ENCODE data around the gene DNAJB14.

The DNAJB14 gene

GRCh38 chr4:99950913-99951254 lies 4.5 kb upstream of the DNAJB14 start:
- DNase-seq (ENCODE audit: low read depth) = no peak
- H3K4me3 ChIP-seq (ENCODE audit: low read length) = peak overlapping the region; percentile 95
- no peak for TF ChIP-seq CTCF (IDR thresholded peaks at IDR 0.05; ENCODE audit: insufficient read depth, low read depth, low read length, missing control alignments)

GRCh38 chr4:99949999-99950912 lies 3.8 kb upstream of the DNAJB14 start, which contains the start of gene H2AZ1:
TSS of gene H2AZ1 (minus strand) at chr4:99950275. CDS start at chr4:99950170, 105 bp downstream.
- H3K4me3 ChIP-seq (ENCODE audit: low read length) = peak within 1 kb of the TSS; percentile 95
- TF ChIP-seq CTCF (IDR thresholded peaks at IDR 0.05; ENCODE audit: insufficient read depth, low read depth, low read length, missing control alignments) = no peak
- peak; percentile 100 for DNase-seq (ENCODE audit: low read depth)

GRCh38 chr4:99949034-99949998 lies 2.9 kb upstream of the DNAJB14 start:
- H3K4me3 ChIP-seq (ENCODE audit: low read length) = peak overlapping the region; percentile 95
- DNase-seq (ENCODE audit: low read depth) = peak; percentile 97
- peak; percentile 96 for TF ChIP-seq CTCF (IDR thresholded peaks at IDR 0.05; ENCODE audit: insufficient read depth, low read depth, low read length, missing control alignments)

- no peak overlapping the region for H3K4me3 ChIP-seq (ENCODE audit: low read length)
- no peak for TF ChIP-seq CTCF (IDR thresholded peaks at IDR 0.05; ENCODE audit: insufficient read depth, low read depth, low read length, missing control alignments)
- no peak for DNase-seq (ENCODE audit: low read depth)
These were observed 1.2 kb upstream of the DNAJB14 start for GRCh38 chr4:99947608-99948007.

DNA sequence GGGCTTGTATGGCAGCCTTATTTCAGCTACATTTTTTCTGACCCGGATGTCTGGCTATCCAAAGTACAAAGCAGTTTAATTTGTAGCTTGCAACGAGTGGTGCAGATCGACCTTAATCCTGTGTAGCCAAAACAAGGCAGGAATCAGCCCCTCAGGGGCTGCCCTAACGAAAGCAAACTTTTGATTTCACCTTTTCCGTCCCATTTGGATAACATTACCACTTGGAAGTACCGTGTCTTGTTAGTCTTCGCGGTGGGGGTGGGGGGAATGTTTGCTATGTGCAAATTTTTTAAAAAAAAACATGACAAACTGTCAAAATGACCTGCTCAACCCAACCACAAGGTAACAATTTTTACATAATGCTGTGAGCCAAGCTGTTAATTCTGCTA lies 766 bp upstream of the DNAJB14 start:
- peak overlapping the region; percentile 83 for H3K4me3 ChIP-seq (ENCODE audit: low read length)
- no peak for TF ChIP-seq CTCF (IDR thresholded peaks at IDR 0.05; ENCODE audit: insufficient read depth, low read depth, low read length, missing control alignments)
- no peak for DNase-seq (ENCODE audit: low read depth)

DNA sequence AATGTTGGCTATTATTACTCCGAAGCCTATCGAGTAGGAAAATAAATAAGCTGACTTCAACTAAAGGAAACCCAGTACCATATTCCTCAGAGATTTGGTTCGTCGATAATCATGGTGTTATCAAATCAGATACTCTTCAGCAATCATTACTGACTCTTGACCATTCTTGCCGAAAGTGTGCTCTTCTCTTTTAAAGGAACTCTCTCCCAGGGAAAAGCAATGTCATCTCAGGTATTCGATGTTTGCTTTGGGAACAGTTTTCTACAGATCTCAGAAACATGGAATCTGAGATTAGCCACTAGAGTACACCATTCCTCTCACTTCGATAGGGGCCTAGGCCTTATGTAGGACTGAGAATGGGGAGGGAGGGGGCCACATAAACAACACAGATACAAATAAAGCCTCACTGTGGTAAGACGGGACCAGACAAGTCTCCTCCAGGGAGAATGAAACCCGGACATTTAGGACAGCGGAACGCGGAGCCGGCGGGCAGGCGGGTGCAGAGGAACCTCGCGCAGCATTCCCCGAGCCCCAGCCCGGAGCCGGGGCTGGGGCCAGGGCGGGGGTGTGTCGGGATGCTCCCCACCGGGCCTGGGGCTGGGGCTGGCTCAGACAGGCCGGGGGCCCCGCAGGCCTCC lies 581 bp downstream of the DNAJB14 start:
- DNase-seq (ENCODE audit: low read depth) = peak; percentile 35
- H3K4me3 ChIP-seq (ENCODE audit: low read length) = peak overlapping the region; percentile 83
- TF ChIP-seq CTCF (IDR thresholded peaks at IDR 0.05; ENCODE audit: insufficient read depth, low read depth, low read length, missing control alignments) = no peak

All from epithelial cell of esophagus (primary cell).